Measurements from ENCODE around the gene BOC.

BOC gene

DNA sequence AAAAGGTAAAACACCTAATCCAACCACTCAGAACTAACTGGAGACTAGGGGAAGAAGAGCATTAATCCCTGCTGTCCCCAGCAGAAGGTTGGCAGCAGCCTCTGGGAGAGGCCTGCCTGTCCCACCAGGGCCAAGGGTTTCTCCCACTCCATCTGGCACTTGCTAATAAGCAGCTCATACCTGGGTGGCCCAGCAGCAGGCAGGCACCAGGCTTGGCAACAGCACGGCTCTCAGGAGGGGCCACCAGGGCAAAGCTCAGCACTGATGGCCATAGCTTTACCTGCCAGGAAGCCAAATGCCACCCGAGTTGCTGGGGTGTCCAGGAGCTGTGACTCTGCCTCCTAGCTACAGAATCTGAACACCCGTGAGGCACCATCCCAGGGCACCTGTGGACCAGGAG, 58.3 kb downstream of the BOC start:
- no peak for DNase-seq (ENCODE audit: low read depth)

DNA sequence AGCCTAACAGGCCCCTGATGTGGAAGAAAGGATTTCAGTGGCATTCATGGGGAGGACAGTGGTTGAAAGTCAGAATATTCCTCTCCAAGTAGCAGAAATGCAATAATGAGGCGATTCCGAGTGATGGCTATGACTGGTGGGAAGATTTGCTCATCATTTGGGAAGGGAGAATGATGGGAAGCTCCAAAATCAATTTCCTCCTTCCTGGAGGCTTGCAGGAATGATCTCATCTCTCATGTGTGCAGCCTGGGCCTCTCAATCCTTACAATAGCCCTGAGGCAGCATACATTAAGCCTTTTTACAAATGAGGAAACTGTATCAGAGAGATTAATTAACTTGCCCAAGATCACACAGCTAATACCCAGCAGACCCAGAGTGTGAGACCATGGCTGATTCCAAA, 58.7 kb downstream of the BOC start:
- DNase-seq (ENCODE audit: low read depth): no peak

DNA sequence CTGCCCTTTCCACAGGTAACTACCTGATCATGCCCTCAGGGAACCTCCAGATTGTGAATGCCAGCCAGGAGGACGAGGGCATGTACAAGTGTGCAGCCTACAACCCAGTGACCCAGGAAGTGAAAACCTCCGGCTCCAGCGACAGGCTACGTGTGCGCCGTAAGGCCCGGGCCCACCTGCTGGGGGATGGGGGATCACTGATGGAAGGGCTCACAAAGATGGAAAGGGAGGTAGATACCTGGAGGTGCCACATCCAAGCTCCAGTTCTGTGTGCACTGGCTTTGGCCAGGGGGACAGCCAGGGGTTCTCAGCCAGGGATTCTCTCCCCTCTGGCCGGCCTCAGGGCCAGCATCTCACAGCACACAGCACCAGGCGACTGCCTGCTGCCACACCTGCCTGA, 59.4 kb downstream of the BOC start:
- DNase-seq (ENCODE audit: low read depth): no peak

DNA sequence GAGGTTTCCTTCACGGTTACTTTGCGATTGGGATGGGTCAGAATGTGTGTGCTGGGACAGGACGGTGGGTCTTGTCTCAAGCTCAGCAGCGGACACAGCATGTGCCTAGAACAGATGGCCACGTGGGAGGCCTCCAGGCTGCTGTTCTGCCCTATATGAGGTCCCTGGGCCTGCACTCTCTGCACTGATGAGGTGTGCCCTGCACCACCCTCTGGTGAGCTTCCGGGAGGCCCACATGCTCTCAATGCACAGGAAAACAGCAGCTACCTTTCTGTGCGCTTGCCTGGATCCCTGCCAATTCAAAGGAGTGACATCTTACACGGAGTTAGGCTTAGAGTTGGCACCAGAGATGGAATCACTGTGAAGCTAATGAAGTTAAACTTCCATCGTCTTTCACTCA, 59.8 kb downstream of the BOC start:
- no peak for DNase-seq (ENCODE audit: low read depth)

DNA sequence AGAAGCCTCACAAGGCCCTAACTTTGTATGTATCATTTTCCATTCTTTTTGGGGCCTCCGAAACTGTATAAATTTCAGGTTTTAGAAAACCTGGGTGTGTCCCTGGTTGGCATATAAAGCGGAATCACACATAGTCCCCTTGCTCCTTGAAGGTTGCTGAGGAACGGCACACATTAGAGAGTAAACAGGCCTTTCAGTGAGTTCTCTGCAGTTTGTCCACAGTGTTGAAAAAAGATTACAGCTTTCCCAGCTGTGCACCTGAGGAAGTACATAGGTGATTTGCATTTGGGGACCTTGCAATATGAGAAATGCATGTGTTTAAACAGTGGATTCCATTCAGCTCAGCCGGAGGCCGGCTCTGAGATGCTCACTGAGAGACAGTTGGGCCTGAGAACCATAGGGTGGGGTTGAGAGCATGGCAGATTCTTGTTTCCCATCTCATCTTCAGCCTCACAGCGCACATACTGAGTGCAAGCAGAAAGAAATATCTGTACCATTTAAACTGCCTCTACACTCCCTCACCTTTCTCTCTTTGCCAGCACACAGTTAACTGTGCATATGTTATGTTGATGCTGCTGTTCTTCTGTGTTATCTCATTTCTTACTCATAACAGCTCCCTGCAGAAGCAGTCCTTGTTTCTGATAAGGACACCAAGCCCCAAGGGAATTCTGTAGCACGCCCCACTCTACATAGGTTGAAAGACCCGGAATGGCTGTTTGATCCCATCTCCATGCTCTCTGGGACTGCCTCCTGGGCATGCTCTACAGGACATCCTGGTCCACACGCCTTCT, 60.4 kb downstream of the BOC start:
- no peak for DNase-seq (ENCODE audit: low read depth)

DNA sequence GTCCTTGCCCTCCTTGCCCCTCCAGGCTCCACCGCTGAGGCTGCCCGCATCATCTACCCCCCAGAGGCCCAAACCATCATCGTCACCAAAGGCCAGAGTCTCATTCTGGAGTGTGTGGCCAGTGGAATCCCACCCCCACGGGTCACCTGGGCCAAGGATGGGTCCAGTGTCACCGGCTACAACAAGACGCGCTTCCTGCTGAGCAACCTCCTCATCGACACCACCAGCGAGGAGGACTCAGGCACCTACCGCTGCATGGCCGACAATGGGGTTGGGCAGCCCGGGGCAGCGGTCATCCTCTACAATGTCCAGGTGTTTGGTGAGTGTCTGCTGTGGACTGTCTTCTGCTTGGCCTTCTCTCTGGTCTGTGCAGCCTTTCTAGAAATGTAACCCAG, 61.0 kb downstream of the BOC start:
- DNase-seq (ENCODE audit: low read depth): no peak

DNA sequence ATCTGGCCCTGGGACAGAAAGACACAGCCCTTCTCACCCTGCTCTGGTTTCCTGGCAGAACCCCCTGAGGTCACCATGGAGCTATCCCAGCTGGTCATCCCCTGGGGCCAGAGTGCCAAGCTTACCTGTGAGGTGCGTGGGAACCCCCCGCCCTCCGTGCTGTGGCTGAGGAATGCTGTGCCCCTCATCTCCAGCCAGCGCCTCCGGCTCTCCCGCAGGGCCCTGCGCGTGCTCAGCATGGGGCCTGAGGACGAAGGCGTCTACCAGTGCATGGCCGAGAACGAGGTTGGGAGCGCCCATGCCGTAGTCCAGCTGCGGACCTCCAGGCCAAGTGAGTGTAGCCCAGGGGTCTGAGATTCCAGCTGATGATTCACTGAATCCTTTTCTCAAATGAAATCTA, 61.7 kb downstream of the BOC start:
- no peak for DNase-seq (ENCODE audit: low read depth)

DNA sequence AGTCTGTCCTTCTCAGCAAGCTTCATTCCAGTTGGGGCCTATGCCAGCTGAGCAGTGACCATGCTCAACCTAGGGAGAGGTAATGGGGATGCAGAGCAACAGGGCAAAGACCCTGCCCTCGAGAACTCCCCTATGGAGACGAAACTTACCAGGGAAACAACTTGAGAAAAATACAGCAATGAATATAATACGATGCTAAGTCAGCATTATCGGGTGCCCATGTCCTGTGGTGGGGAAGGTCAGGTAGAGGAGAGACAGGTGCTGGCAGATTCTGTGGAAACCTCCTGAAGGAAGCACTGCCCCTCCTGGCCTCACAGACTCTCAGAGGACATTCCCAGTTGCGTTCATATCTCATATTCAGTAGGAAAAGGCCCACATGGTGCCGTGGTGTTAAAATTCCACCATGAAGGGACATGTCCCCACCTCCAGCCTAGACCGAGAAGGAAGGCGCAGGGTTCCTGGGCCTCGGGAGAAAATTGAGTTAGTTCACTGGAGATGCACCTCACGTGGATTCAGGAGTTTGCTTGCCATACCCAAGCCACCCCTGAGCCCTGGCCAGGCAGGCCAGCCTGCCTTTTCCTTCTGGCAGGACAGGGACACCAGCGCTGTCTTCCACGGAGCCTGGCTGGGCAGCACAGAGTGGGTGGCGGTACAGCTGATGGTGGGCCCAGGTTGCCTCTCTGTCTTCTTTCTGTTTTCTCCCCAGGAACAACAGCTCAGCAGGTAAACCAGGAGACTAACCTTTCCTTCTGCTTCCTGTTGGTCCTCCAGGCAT, 62.4 kb downstream of the BOC start:
- DNase-seq (ENCODE audit: low read depth): no peak

DNA sequence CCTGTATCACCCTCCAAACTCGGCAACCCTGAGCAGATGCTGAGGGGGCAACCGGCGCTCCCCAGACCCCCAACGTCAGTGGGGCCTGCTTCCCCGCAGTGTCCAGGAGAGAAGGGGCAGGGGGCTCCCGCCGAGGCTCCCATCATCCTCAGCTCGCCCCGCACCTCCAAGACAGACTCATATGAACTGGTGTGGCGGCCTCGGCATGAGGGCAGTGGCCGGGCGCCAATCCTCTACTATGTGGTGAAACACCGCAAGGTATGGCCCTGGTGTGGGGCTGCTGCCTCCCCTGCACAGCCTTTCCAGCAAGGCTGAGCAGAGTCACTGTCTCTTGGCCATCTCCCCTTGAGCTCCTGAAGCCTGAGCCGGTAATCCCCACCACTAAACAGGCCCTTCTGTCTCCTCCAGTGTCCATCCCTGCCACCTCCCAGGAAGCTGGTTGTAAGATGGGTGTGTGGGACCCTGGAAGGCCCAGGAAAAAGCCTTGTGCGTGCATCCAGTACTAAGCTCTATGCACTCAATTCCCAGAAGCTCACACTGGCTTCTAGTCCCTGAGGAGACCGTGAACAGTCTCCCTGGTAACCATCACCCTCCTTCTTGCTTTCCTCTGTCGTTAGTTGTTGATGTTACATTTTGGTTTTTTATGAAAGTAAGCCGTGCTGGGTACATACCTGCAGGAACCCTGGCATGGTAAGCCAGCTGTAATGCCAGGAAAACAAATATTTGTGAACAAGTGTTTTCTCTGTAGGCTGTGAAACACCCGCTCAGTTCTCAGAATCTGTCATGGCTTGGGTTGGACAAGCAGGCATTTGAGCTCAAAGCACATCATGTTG, 63.3 kb downstream of the BOC start:
- no peak for DNase-seq (ENCODE audit: low read depth)

DNA sequence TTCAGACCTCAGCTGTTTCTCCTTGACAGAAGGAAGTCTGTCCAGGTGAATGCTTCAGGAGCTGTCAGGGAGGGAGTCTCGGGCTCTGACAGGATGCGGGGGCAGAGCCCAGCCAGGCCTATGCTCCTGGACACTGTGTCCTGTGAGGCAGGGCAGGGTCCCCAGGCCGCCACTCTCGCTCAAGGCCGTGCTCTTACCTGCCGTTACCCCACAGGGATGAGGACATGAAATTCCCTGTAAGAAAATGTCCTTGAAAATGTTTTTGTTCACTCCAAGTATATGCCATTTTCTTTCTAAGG, 63.9 kb downstream of the BOC start:
- DNase-seq (ENCODE audit: low read depth): no peak

DNA sequence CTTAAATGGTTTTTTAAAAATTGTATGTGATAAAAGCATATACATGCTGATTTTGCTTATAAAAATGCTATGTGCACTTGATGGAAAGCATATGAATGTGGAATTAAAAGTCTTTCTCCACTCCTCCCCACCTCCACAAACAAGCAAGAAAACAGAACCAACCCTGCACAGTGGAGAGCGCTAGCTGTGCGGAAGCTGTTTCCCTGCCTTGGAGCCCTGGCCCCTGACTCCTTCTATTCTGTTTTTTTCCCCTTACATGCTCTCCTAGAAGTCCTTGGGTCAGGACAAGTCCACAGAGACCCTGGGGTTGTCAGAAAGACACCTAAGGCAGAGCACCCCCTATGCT, 64.2 kb downstream of the BOC start:
- DNase-seq (ENCODE audit: low read depth): no peak

DNA sequence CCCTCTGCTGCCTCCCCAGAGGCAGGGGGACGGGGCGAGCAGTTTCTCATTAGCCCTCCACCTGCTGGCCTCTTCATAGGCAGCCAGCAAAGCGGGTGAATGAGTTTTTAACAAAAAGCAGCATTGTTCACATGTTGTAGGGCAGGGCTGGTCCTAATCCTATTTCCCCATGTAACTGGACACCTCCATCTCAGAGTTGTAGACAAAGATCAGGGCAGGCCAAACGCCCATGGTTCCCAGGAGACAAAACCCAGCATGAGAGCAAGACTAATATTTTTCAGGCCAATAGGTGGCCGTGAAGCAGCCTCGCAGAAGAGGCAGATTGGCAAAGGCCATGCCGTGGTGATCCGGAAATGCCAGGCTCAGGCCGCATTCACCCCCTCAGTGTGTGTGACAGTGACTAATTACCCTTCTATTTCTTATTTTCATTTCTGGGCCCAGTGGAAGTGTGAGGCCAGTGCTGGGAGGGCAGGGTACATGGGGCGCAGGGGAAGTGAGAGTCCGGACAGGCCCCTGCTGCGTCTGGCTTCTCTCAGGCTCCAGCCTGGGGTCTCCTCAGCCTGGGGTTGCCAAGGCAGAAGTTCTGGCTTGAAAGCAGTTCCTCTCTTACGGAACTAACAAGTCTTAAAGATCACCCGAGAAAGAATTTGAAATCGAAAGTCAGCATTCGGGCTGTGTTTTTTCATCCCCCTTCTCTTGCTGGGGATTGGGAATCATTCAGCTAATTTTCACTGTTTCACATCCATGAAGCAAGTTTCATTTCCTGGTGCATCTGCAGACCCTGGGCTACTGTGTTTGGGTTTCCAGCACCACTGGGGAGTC, 64.8 kb downstream of the BOC start:
- DNase-seq (ENCODE audit: low read depth): no peak

DNA sequence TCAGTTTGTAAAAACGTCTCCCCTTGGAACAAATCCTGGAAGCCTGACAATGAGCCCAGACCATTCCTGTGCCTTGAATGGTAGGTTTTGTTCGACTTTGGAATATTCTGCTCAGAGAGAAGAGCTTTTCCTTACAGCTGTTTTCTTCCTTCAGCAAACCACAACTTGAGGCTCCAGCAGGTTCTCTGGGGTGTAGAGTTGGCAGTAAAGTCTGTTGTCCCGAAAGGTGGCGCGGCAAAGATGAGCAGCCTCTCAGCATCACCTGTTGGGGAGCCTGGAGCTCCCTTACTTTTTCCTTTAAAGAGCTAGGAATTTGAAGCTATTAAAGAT, 65.4 kb downstream of the BOC start:
- DNase-seq (ENCODE audit: low read depth): no peak

DNA sequence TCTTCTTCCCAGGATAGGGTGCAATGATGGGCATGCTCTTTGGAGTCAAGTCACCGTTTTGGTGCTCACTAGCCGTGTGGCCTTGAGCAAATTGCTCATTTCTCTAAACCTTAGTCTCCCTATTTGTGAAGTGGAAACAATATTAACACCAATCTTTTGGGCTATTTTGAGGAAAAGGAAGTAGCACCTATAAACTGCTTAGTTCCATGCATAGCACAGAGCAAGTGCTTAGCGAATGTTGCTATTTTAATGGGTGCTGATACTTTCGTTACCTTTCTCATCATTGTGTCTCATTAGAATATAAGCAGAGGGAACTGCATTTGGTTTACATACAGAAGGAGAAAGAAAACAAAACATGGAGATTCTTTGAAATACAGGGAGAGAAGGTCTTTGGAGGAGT, 66.1 kb downstream of the BOC start:
- no peak for DNase-seq (ENCODE audit: low read depth)

DNA sequence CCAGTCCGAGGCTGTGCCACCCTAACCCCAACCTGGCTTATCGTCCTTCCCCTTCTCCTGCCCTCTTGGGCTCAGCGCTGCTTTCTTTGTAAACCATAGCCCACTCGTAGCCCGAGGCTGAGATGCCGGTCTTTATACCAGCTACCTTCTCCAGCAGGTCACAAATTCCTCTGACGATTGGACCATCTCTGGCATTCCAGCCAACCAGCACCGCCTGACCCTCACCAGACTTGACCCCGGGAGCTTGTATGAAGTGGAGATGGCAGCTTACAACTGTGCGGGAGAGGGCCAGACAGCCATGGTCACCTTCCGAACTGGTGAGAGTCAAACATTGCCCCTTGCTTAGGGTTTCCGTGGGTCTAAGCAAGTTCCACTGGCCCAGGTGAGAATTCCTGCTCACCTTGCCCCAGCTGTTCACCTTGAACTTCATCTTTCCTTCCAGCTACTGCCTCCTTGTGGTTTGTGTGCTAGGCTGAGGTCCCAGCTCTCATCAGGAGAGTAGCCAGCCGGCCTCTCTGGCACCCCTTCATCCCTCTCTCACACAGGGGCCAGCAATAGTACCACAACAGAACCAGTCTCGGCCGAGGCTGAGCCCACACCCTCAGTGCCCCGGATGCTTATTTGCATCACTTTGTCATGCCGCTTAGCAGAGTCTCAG, 66.7 kb downstream of the BOC start:
- DNase-seq (ENCODE audit: low read depth): no peak

DNA sequence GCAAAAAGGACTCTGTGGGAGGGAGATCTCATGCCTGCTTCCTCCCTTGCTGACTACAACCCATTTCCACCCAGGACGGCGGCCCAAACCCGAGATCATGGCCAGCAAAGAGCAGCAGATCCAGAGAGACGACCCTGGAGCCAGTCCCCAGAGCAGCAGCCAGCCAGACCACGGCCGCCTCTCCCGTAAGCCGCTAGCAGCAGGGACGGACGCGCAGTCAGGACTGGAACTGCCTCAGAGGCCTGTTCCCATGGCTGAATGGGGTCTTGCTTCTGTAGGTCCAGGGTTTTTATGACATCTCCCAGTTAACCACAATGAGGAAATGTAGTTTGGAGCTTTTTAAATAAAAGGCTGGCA, 67.2 kb downstream of the BOC start:
- DNase-seq (ENCODE audit: low read depth): no peak

DNA sequence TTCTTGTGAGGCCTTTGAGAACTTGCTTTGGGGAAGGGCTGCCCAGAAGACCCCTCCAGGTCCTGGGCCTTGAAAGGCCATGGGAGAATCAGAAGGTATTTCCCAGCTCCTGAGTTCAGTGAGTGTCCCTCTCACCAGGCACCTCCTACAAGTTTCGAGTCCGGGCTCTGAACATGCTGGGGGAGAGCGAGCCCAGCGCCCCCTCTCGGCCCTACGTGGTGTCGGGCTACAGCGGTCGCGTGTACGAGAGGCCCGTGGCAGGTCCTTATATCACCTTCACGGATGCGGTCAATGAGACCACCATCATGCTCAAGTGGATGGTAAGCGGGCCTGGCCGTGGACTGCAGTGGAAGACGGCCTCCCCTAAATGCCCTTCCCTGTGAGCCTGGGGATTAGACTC, 68.3 kb downstream of the BOC start:
- no peak for DNase-seq (ENCODE audit: low read depth)

DNA sequence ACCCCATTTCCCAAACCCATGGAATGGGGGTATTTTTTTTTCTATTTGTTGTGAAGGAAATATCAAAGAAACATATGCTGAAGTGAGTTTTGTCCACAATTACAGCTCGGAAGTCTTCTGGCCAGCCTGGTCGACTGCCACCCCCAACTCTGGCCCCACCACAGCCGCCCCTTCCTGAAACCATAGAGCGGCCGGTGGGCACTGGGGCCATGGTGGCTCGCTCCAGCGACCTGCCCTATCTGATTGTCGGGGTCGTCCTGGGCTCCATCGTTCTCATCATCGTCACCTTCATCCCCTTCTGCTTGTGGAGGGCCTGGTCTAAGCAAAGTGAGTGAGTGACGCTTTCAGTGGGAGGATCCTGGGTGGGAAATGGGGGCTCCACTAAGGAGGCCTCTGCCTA, 71.9 kb downstream of the BOC start:
- no peak for DNase-seq (ENCODE audit: low read depth)

DNA sequence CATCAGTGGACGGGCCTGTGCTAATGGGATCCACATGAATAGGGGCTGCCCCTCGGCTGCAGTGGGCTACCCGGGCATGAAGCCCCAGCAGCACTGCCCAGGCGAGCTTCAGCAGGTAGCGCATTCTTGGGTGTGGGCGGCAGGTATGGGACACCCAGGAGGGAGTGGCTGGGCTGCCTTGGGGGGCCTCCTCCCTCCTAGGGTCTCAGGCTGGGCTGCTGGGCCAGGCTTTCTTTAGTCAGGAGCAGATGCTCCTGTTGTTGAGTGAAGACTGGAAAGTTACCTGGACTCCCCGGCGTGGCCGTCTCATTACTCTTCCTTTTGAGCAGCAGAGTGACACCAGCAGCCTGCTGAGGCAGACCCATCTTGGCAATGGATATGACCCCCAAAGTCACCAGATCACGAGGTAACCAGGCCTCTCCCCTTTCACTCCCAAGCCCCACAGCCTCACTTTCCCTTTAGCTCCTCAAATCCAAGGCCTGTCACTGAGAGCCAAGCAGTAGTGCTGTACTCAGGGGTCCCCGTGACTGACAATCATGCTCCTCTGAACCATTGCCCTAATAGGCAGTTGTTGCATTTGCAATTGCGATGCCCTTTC, 73.2 kb downstream of the BOC start:
- no peak for DNase-seq (ENCODE audit: low read depth)

DNA sequence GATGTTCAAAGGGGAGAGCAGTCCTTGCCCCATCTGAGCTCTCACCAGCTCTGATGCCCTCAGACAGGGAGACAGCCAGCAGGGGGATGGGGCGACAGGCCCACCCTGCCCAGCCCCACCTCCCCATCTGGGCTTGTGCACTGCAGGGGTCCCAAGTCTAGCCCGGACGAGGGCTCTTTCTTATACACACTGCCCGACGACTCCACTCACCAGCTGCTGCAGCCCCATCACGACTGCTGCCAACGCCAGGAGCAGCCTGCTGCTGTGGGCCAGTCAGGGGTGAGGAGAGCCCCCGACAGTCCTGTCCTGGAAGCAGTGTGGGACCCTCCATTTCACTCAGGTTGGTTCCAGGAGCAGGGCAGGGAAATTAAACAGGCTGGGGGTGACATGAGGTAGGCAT, 73.9 kb downstream of the BOC start:
- no peak for DNase-seq (ENCODE audit: low read depth)

DNA sequence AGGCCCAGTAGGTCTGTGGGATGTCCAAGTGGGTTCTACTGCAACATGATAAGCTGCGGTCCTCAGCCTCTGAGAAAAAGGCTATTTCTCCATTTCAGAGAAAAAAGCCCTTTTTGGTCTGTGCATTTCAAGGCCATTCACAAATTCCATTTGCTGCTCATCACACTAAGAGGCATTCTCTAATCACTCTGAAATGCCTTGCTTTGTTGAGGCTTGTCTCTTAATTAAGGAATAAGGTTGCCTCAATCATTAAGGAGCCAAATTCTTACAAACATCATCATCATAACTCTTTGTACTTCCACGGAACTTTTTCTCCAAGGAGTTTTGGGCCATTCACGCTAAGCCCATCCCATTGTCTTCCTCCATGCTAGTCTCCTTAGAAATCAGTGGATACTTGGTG, 74.4 kb downstream of the BOC start:
- DNase-seq (ENCODE audit: low read depth): no peak

DNA sequence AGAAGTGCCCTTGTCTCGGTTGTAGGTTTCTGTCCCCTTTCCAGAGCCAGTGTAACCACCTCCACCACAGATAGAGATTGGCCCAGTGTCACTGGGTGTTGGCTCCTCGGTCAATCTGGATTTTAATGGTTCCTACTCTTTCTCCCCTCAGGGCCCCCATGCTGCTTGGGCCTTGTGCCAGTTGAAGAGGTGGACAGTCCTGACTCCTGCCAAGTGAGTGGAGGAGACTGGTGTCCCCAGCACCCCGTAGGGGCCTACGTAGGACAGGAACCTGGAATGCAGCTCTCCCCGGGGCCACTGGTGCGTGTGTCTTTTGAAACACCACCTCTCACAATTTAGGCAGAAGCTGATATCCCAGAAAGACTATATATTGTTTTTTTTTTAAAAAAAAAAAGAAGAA, 75.2 kb downstream of the BOC start:
- DNase-seq (ENCODE audit: low read depth): no peak

Data from activated T-cell treated with anti-CD3 and anti-CD28 coated beads for 1 hour (primary cell).